ENCODE data around the gene SIRT2. TPM values are rescaled to one million over a fixed set of nuclear protein-coding genes. Genes with fewer than 3 reads are reported as not detected.

Gene SIRT2
- total and polyA plus RNA-seq, 5 donors = 57.6 to 96.5 (median 62.4) TPM

- WGBS = 58% methylated on average over 21 of the region's 21 CpGs
Observed at GRCh38 chr19:38919837-38920601, 20.6 kb upstream of the SIRT2 start.

GRCh38 chr19:38918526-38918925, 19.1 kb upstream of the SIRT2 start:
- no peaks in the 10 kb centered on the region for H3K4me1 ChIP-seq (ENCODE audit: control insufficient read depth, insufficient read depth, low read length)
- no peaks in the 10 kb centered on the region for H3K27me3 ChIP-seq (ENCODE audit: control insufficient read depth, insufficient read depth)
- H3K27ac ChIP-seq (ENCODE audit: low read length) = no peak overlapping the region
- H3K9me3 ChIP-seq (ENCODE audit: control insufficient read depth, low read length) = no peaks in the 10 kb centered on the region
- WGBS = 88% methylated on average over 10 of the region's 10 CpGs
- DNase-seq (no peak), ATAC-seq (no peak)
- H3K4me3 ChIP-seq (ENCODE audit: low read length) = no peak overlapping the region
- intact Hi-C loops (cut with DNase I) = no loop called here

More at GRCh38 chr19:38919837-38920601, 20.6 kb upstream of the SIRT2 start:
- Histone ChIP-seq H3K4me1 (ENCODE audit: control insufficient read depth, insufficient read depth, low read length) (no peaks in the 10 kb centered on the region), H3K4me3 (ENCODE audit: low read length) (no peak overlapping the region), H3K9me3 (ENCODE audit: control insufficient read depth, low read length) (no peaks in the 10 kb centered on the region), H3K27ac (ENCODE audit: low read length) (no peak overlapping the region), H3K27me3 (ENCODE audit: control insufficient read depth, insufficient read depth) (no peaks in the 10 kb centered on the region)
- intact Hi-C loops (cut with DNase I) = loop anchor here in 1 of 4 donors (10.0 kb wide), 1 partner anchor 295 kb away; no protein-coding TSS in a partner anchor
- ATAC-seq = no peak
- peak in 1 of 3 donors; percentile 47 for DNase-seq

GRCh38 chr19:38917921-38918491, 18.6 kb upstream of the SIRT2 start:
- Histone ChIP-seq H3K27ac (ENCODE audit: low read length) (no peak overlapping the region), H3K4me3 (ENCODE audit: low read length) (no peak overlapping the region), H3K9me3 (ENCODE audit: control insufficient read depth, low read length) (no peaks in the 10 kb centered on the region), H3K4me1 (ENCODE audit: control insufficient read depth, insufficient read depth, low read length) (no peaks in the 10 kb centered on the region), H3K27me3 (ENCODE audit: control insufficient read depth, insufficient read depth) (no peaks in the 10 kb centered on the region)
- intact Hi-C loops (cut with DNase I) = no loop called here
- peak in 1 of 2 donors; percentile 4 for ATAC-seq
- peak in 1 of 3 donors; percentile 48 for DNase-seq
- 78% methylated on average over 13 of the region's 13 CpGs for WGBS

- WGBS = 66% methylated on average over 9 of the region's 9 CpGs
- Histone ChIP-seq H3K4me3 (ENCODE audit: low read length) (no peak overlapping the region), H3K27ac (ENCODE audit: low read length) (no peak overlapping the region), H3K27me3 (ENCODE audit: control insufficient read depth, insufficient read depth) (no peaks in the 10 kb centered on the region), H3K4me1 (ENCODE audit: control insufficient read depth, insufficient read depth, low read length) (no peaks in the 10 kb centered on the region), H3K9me3 (ENCODE audit: control insufficient read depth, low read length) (no peaks in the 10 kb centered on the region)
- DNase-seq = no peak
- ATAC-seq = no peak
- intact Hi-C loops (cut with DNase I) = no loop called here
Observed at GRCh38 chr19:38917516-38917915, 18.1 kb upstream of the SIRT2 start.

GRCh38 chr19:38915329-38916321, 16.2 kb upstream of the SIRT2 start:
- no peak for ATAC-seq
- Histone ChIP-seq H3K4me1 (ENCODE audit: control insufficient read depth, insufficient read depth, low read length) (no peaks in the 10 kb centered on the region), H3K27ac (ENCODE audit: low read length) (no peak overlapping the region), H3K4me3 (ENCODE audit: low read length) (no peak overlapping the region), H3K9me3 (ENCODE audit: control insufficient read depth, low read length) (no peaks in the 10 kb centered on the region), H3K27me3 (ENCODE audit: control insufficient read depth, insufficient read depth) (no peaks in the 10 kb centered on the region)
- intact Hi-C loops (cut with DNase I) = no loop called here
- 89% methylated on average over 44 of the region's 44 CpGs for WGBS
- DNase-seq = peak in 1 of 3 donors; percentile 44

GRCh38 chr19:38913958-38914357, 14.5 kb upstream of the SIRT2 start:
- no peak for DNase-seq
- H3K27me3 ChIP-seq (ENCODE audit: control insufficient read depth, insufficient read depth) = no peaks in the 10 kb centered on the region
- no peaks in the 10 kb centered on the region for H3K4me1 ChIP-seq (ENCODE audit: control insufficient read depth, insufficient read depth, low read length)
- WGBS = 93% methylated on average over 8 of the region's 8 CpGs
- no peak for ATAC-seq
- intact Hi-C loops (cut with DNase I) = no loop called here
- no peak overlapping the region for H3K27ac ChIP-seq (ENCODE audit: low read length)
- no peak overlapping the region for H3K4me3 ChIP-seq (ENCODE audit: low read length)
- H3K9me3 ChIP-seq (ENCODE audit: control insufficient read depth, low read length) = no peaks in the 10 kb centered on the region

GRCh38 chr19:38912600-38913514, 13.4 kb upstream of the SIRT2 start:
- Histone ChIP-seq H3K4me3 (ENCODE audit: low read length) (no peak overlapping the region), H3K4me1 (ENCODE audit: control insufficient read depth, insufficient read depth, low read length) (no peaks in the 10 kb centered on the region), H3K9me3 (ENCODE audit: control insufficient read depth, low read length) (no peaks in the 10 kb centered on the region), H3K27ac (ENCODE audit: low read length) (no peak overlapping the region), H3K27me3 (ENCODE audit: control insufficient read depth, insufficient read depth) (no peaks in the 10 kb centered on the region)
- 78% methylated on average over 12 of the region's 12 CpGs for WGBS
- DNase-seq (peak in 1 of 3 donors; percentile 52), ATAC-seq (no peak)
- intact Hi-C loops (cut with DNase I) = no loop called here

- Histone ChIP-seq H3K9me3 (ENCODE audit: control insufficient read depth, low read length) (no peaks in the 10 kb centered on the region), H3K27ac (ENCODE audit: low read length) (no peak overlapping the region), H3K4me1 (ENCODE audit: control insufficient read depth, insufficient read depth, low read length) (no peaks in the 10 kb centered on the region), H3K27me3 (ENCODE audit: control insufficient read depth, insufficient read depth) (no peaks in the 10 kb centered on the region), H3K4me3 (ENCODE audit: low read length) (no peak overlapping the region)
- ATAC-seq = peak; percentile 10 to 12
- peak in 1 of 3 donors; percentile 59 for DNase-seq
- intact Hi-C loops (cut with DNase I) = no loop called here
- WGBS = 55% methylated on average over 16 of the region's 16 CpGs
Observed at GRCh38 chr19:38911388-38912001, 12.1 kb upstream of the SIRT2 start.

GRCh38 chr19:38910488-38910887, 11.1 kb upstream of the SIRT2 start:
- DNase-seq = no peak
- ATAC-seq = no peak
- no peaks in the 10 kb centered on the region for H3K9me3 ChIP-seq (ENCODE audit: control insufficient read depth, low read length)
- H3K4me1 ChIP-seq (ENCODE audit: control insufficient read depth, insufficient read depth, low read length) = no peaks in the 10 kb centered on the region
- no peak overlapping the region for H3K27ac ChIP-seq (ENCODE audit: low read length)
- no peak overlapping the region for H3K4me3 ChIP-seq (ENCODE audit: low read length)
- intact Hi-C loops (cut with DNase I) = no loop called here
- H3K27me3 ChIP-seq (ENCODE audit: control insufficient read depth, insufficient read depth) = no peaks in the 10 kb centered on the region
- WGBS = 94% methylated on average over 12 of the region's 12 CpGs

GRCh38 chr19:38908911-38909310, 9.5 kb upstream of the SIRT2 start:
- H3K9me3 ChIP-seq (ENCODE audit: control insufficient read depth, low read length) = no peaks in the 10 kb centered on the region
- H3K4me3 ChIP-seq (ENCODE audit: low read length) = no peak overlapping the region
- DNase-seq (peak in 1 of 3 donors; percentile 46), ATAC-seq (no peak)
- WGBS = 77% methylated on average over 10 of the region's 10 CpGs
- intact Hi-C loops (cut with DNase I) = no loop called here
- H3K27me3 ChIP-seq (ENCODE audit: control insufficient read depth, insufficient read depth) = no peaks in the 10 kb centered on the region
- H3K27ac ChIP-seq (ENCODE audit: low read length) = no peak overlapping the region
- no peaks in the 10 kb centered on the region for H3K4me1 ChIP-seq (ENCODE audit: control insufficient read depth, insufficient read depth, low read length)

Measured in right cardiac atrium (tissue), 5 donors.